PC-3 (cell line): ENCODE results near the gene CNTN1. TPM values are rescaled to one million over a fixed set of nuclear protein-coding genes. Genes with fewer than 3 reads are reported as not detected.

ENCODE experiments used
- ATAC-seq: fragments of 200-7000 bp; cut with Tn5 transposase; 2 replicates; pipeline ENCODE4 v1.9.1; 2020; ENCODE audit warnings: mild to moderate bottlenecking, moderate library complexity
- BruUV-seq: library from RNA; stranded (reverse); fragments of 400-500 nt; replicated peaks from 2 replicates; lab custom pipeline; 2021; lab: Mats Ljungman, UMichigan
- CTCF ChIA-PET: fragments of 300-600 bp; sonication (Branson Sonifier 250); formaldehyde crosslinking; loops from one replicate; lab custom pipeline; 2022; ENCODE audit warnings: antibody characterized with exemption; lab: Charles Lee
- POLR2A ChIA-PET: fragments of 300-600 bp; sonication (Branson Sonifier 250); formaldehyde crosslinking; loops from one replicate; lab custom pipeline; 2022; ENCODE audit warnings: antibody characterized with exemption; ENCODE audit not compliant: unreplicated experiment; lab: Charles Lee
- DNase-seq: peaks from one replicate; pipeline ENCODE4 v3.0.0-alpha.2; 2015
- H2AFZ ChIP-seq: fragments of 300-600 bp; sonication (generic); 2 replicates; pipeline ENCODE4 v1.6.0; 2016; ENCODE audit warnings: antibody characterized with exemption, low read length
- H3F3A ChIP-seq: fragments of 300-600 bp; sonication (generic); one replicate; pipeline ENCODE4 v1.6.0; 2017; ENCODE audit warnings: antibody characterized with exemption, low read length, control low read depth, mild to moderate bottlenecking; ENCODE audit not compliant: unreplicated experiment
- H3K27ac ChIP-seq: fragments of 300-600 bp; sonication (generic); 2 replicates; pipeline ENCODE4 v1.5.1; 2016; ENCODE audit warnings: mild to moderate bottlenecking, low read length
- H3K27me3 ChIP-seq: fragments of 300-600 bp; sonication (generic); 2 replicates; pipeline ENCODE4 v1.6.1; 2016; ENCODE audit warnings: low read length, mixed read lengths
- H3K36me3 ChIP-seq: fragments of 300-600 bp; sonication (generic); 2 replicates; pipeline ENCODE4 v1.6.1; 2016; ENCODE audit warnings: low read depth, mixed run types, low read length, mixed read lengths
- H3K4me1 ChIP-seq: fragments of 300-600 bp; sonication (generic); 2 replicates; pipeline ENCODE4 v1.5.1; 2016; ENCODE audit warnings: low read length; ENCODE audit not compliant: insufficient read depth
- H3K4me2 ChIP-seq: fragments of 300-600 bp; sonication (generic); 2 replicates; pipeline ENCODE4 v1.6.0; 2016; ENCODE audit warnings: low read length
- H3K4me3 ChIP-seq: fragments of 300-600 bp; sonication (generic); 2 replicates; pipeline ENCODE4 v1.5.1; 2016; ENCODE audit warnings: mild to moderate bottlenecking, low read length, mixed read lengths
- H3K79me2 ChIP-seq: fragments of 300-600 bp; sonication (generic); 2 replicates; pipeline ENCODE4 v1.6.1; 2017; ENCODE audit warnings: low read length, mixed read lengths
- H3K9ac ChIP-seq: fragments of 300-600 bp; sonication (generic); 2 replicates; pipeline ENCODE4 v1.6.0; 2016; ENCODE audit warnings: mild to moderate bottlenecking, low read length
- H3K9me2 ChIP-seq: fragments of 300-600 bp; sonication (generic); replicated peaks from 2 replicates; pipeline ENCODE4 v1.6.1; 2016; ENCODE audit warnings: mixed run types, low read length, mixed read lengths
- H3K9me3 ChIP-seq: fragments of 300-600 bp; sonication (generic); 2 replicates; pipeline ENCODE4 v1.6.1; 2016; ENCODE audit warnings: low read length, mixed read lengths
- H4K20me1 ChIP-seq: fragments of 300-600 bp; sonication (generic); 2 replicates; pipeline ENCODE4 v1.6.1; 2016; ENCODE audit warnings: low read length, mixed read lengths
- EZH2 ChIP-seq: fragments of 300-600 bp; sonication (generic); IDR thresholded peaks from one replicate; pipeline ENCODE4 v1.6.1; 2017; ENCODE audit warnings: antibody characterized with exemption, mild to moderate bottlenecking, low read length; ENCODE audit not compliant: unreplicated experiment
- EZH2phosphoT487 ChIP-seq: fragments of 300-600 bp; sonication (generic); IDR thresholded peaks from 2 replicates; pipeline ENCODE4 v1.6.1; 2018; ENCODE audit warnings: mild to moderate bottlenecking, antibody characterized with exemption, low read length, borderline replicate concordance
- intact Hi-C: fragments of 100-400 bp; cut with micrococcal nuclease; formaldehyde crosslinking; loops from 2 replicates; pipeline ENCODE4 v1.9.0; 2023
- total RNA-seq: library from RNA; depleted of rRNA; stranded (reverse); fragments of >200 nt; gene quantifications from 2 replicates; pipeline ENCODE4 v1.2.3, GENCODE V29; 2014
- TF ChIP-seq, protein P1 (sequence below): fragments of 300-600 bp; sonication (generic); conservative IDR thresholded peaks from 2 replicates; pipeline ENCODE4 v1.5.1; 2017; ENCODE audit warnings: antibody characterized with exemption, low read depth, mild to moderate bottlenecking, low read length

CNTN1 gene
- total RNA-seq, 1 experiment from 2014 or later, result not detected

DNA sequence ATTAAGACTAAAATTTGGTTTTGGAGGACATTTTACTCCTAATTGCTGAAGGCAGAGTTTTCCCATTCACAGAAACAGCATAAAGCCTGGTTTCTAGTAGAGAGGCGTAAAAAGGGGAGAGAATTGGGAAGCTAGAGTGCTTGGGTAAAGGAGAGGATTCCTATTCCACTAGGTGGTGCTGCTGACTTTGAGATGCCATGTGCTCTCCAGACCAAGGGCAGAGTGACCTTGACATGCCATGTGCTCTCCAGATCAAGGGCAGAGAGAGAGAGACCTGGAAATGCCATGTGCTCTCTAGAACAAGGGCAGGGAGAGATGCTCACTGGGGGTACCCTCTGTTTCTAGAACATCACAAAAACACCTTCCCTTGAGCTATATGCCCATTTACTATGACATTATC, 319.7 kb downstream of the CNTN1 start:
- H3K9me2 ChIP-seq, result no peaks in the 10 kb centered on the region
- H3K4me2 ChIP-seq, result no peak overlapping the region
- DNase-seq (no peak), ATAC-seq (no peak)
- intact Hi-C loops, result no loop called here
- no peaks in the 10 kb centered on the region for H3K79me2 ChIP-seq
- no peak overlapping the region for H3K27ac ChIP-seq
- H3K4me1 ChIP-seq, result no peaks in the 10 kb centered on the region
- H2AFZ ChIP-seq, result no peak overlapping the region
- ChIA-PET POLR2A (no interaction called here), CTCF (no interaction called here)
- TF ChIP-seq EZH2phosphoT487 (no peak), EZH2 (no peak)
- TF ChIP-seq, protein P1, sequence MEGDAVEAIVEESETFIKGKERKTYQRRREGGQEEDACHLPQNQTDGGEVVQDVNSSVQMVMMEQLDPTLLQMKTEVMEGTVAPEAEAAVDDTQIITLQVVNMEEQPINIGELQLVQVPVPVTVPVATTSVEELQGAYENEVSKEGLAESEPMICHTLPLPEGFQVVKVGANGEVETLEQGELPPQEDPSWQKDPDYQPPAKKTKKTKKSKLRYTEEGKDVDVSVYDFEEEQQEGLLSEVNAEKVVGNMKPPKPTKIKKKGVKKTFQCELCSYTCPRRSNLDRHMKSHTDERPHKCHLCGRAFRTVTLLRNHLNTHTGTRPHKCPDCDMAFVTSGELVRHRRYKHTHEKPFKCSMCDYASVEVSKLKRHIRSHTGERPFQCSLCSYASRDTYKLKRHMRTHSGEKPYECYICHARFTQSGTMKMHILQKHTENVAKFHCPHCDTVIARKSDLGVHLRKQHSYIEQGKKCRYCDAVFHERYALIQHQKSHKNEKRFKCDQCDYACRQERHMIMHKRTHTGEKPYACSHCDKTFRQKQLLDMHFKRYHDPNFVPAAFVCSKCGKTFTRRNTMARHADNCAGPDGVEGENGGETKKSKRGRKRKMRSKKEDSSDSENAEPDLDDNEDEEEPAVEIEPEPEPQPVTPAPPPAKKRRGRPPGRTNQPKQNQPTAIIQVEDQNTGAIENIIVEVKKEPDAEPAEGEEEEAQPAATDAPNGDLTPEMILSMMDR, result no peak
- H4K20me1 ChIP-seq, result no peaks in the 10 kb centered on the region
- H3K27me3 ChIP-seq, result no peaks in the 10 kb centered on the region
- no peak overlapping the region for H3K9ac ChIP-seq
- H3K9me3 ChIP-seq, result peaks cover 30% of the 10 kb centered on the region; the same call in 1 of the 2 replicates
- H3K4me3 ChIP-seq, result no peak overlapping the region
- no peaks in the 10 kb centered on the region; the same call in 1 of the 2 replicates for H3K36me3 ChIP-seq
- no peaks in the 10 kb centered on the region for H3F3A ChIP-seq
- no TSS peak for BruUV-seq

DNA sequence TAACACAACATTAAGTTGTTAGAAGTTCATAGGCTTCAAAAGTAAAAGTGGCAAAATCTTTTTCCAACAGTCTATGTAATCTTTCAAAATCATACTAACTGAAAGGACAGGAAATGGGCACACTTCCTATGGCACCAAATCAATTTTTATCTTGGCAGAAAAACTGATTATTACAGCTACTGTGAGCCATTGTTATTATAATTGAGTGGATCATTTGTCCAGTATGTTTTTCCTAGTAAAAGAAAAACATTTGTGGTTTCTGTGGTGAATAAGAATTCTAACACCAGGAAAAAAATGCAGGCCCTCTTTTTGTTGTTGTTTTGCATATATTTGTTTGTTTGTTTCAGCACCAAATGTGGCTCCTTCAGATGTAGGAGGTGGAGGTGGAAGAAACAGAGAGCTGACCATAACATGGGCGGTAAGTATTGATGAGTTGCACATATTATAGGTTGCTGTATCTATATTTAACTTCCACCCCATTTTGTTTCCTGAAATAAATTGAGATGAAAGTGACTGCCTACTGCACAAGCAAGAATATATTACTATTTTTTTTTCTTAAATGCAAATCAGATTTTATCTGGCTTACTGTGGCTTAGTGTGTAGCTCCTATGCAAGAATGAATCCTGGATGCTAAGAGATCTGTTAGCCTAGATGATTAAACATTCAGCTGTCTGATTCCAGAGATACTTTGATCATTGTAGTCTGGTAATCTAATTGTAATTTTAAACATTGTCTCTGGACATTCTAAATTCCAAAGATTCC, 321.8 kb downstream of the CNTN1 start:
- H4K20me1 ChIP-seq, result no peaks in the 10 kb centered on the region
- H3K4me3 ChIP-seq, result no peak overlapping the region
- ChIA-PET CTCF (no interaction called here), POLR2A (no interaction called here)
- DNase-seq (no peak), ATAC-seq (no peak)
- no peaks in the 10 kb centered on the region for H3K27me3 ChIP-seq
- no TSS peak for BruUV-seq
- H3K36me3 ChIP-seq, result no peaks in the 10 kb centered on the region
- no peak overlapping the region for H3K4me2 ChIP-seq
- no peak for TF ChIP-seq EZH2phosphoT487
- TF ChIP-seq, protein P1, result no peak
- TF ChIP-seq EZH2, result no peak
- no peak overlapping the region for H3K9ac ChIP-seq
- H3F3A ChIP-seq, result no peaks in the 10 kb centered on the region
- no peaks in the 10 kb centered on the region for H3K79me2 ChIP-seq
- intact Hi-C loops, result no loop called here
- H3K9me2 ChIP-seq, result no peaks in the 10 kb centered on the region
- H3K4me1 ChIP-seq, result no peaks in the 10 kb centered on the region
- no peak overlapping the region for H2AFZ ChIP-seq
- H3K9me3 ChIP-seq, result 0 out of 2 replicates have a peak, but pooled peaks cover 15% of the 10 kb centered on the region
- no peak overlapping the region for H3K27ac ChIP-seq

GRCh38 chr12:41014643-41015020, 322.4 kb downstream of the CNTN1 start:
- Histone ChIP-seq H3K4me1 (no peaks in the 10 kb centered on the region), H3K36me3 (no peaks in the 10 kb centered on the region), H3K27ac (no peak overlapping the region), H3K27me3 (no peaks in the 10 kb centered on the region), H4K20me1 (no peaks in the 10 kb centered on the region), H3K9me2 (no peaks in the 10 kb centered on the region), H3F3A (no peaks in the 10 kb centered on the region), H3K9ac (no peak overlapping the region), H3K79me2 (no peaks in the 10 kb centered on the region), H2AFZ (no peak overlapping the region), H3K4me3 (no peak overlapping the region), H3K9me3 (0 out of 2 replicates have a peak, but pooled peaks cover 10% of the 10 kb centered on the region), H3K4me2 (no peak overlapping the region)
- no TSS peak for BruUV-seq
- CTCF ChIA-PET, result no interaction called here
- intact Hi-C loops, result no loop called here
- no peak for TF ChIP-seq EZH2
- TF ChIP-seq, protein P1, result no peak
- TF ChIP-seq EZH2phosphoT487, result no peak
- POLR2A ChIA-PET, result no interaction called here
- peak; percentile 52 for DNase-seq
- no peak for ATAC-seq
